ENCODE results near the gene P4HB.

GRCh38 chr17:81858967-81859905, 1.1 kb downstream of the P4HB start:
- TF ChIP-seq POLR2AphosphoS5 (IDR thresholded peaks at IDR 0.05) (no peak), POLR2A (IDR thresholded peaks at IDR 0.05) (no peak), CTCF (IDR thresholded peaks at IDR 0.05) (no peak)

All from breast epithelium (tissue), 3 donors.